Prostate gland (tissue), 1 donor: ENCODE measurements around the gene TAB2.
A peak's percentile ranks its signal among the peaks of the same experiment; 100 is the strongest.

Source experiments
- POLR2A ChIP-seq: fragments of 450-650 bp; IDR thresholded peaks from one replicate; pipeline ENCODE4 v1.6.1; 2016; ENCODE audit warnings: antibody characterized with exemption, mild to moderate bottlenecking
- POLR2AphosphoS5 ChIP-seq: sonication (generic); formaldehyde crosslinking; IDR thresholded peaks from one replicate; pipeline ENCODE4 v1.6.1; 2017; ENCODE audit warnings: antibody characterized with exemption

- TF ChIP-seq POLR2AphosphoS5, result no peak
- TF ChIP-seq POLR2A, result peak; percentile 6
Observed at GRCh38 chr6:149317644-149318571, at the start of gene TAB2.
